Amniotic stem cell (primary cell): ENCODE results near the gene SND1.

Experiments
- DNase-seq: peaks from one replicate; lab custom pipeline; 2025; lab: John Stamatoyannopoulos, UW

The SND1 gene

DNA sequence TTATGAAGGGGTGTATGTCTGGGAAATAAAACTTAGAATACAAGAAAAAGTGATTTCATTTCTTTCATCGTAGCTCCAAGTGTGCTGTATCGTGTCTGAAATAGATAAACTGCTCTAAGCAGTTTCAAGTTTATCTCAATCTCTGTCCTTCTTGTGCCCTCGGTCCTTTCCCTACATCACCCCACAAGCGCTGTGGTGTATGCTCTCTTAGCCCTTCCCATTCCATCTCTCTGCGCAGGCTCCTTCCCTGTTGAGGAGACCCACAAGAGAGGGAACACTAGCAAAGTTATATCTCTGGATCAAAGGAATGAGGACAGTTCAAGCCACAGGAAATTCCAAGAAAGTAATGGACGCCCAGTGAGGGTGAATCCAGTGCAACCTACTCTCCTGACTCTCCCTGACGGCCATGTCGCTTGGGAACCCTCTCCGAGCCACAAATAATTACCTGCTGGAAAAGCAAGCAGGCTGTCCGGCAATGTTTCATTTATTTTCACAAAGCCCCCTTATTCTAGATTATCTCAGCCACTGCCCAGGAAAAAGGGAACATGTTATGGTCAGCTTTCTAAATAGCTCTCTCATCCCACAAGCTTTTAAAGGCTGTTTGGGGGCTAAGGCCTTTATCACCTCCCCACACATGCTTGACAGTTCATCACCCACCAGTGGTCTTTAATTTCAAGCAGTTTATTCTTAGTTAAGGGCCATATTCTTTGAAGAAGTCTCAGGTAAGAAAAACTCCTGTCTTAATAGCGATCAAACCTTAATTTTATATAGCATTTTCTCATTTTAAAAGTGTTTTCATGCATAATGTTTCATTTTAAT is 344.5 kb downstream of the SND1 start:
- no peak for DNase-seq

DNA sequence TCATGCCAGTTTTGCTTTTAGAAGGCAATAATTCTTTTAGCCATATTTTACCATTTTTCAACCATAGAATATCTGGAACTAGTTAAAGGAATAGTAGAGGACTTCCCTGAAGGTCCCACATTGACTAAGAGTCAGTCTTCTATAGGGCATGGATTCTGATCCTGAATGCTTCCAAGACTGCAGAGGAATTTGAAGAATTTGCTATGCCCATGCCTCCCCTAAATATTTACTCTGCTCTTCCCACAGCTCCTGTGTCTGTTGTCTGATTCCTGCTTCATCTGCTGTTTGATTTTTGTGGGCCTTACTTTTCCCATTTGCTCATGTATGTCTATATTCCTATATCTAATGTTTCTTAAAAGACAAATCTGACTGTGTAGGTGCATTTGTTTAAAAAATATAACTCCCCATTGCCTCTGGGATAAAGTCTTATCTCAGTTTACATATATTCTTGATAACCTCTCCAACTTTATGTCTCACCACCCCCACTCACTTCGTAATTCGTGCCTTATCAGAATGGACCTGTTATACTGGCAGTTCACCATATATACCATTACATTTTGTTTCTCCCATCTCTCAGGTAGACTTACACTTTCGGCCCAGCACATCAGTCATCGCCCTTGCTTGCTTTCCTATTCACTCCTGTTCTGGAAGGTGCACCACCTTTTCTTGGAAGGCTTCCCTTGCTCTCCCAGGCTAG is 345.4 kb downstream of the SND1 start:
- DNase-seq, result no peak

DNA sequence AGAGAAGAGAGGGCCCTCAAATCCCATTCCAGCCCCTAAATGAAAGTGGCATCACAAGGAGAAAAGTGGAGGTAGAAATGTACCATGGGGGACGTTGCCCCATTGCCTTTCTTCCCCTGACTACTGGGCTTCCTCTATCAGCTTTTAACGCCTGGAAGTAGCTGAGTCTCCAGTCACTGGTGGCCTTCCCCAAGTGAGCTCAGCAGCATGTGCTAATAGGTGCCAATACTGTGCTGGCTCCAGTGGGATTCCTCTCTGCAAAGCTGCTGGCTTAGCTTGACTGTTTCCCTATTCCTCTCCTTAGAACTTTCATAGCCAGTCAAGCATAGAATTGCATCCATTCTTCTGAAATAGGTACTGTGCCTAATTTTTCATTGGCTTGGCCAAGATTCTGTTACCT is 346.7 kb downstream of the SND1 start:
- DNase-seq, result no peak

DNA sequence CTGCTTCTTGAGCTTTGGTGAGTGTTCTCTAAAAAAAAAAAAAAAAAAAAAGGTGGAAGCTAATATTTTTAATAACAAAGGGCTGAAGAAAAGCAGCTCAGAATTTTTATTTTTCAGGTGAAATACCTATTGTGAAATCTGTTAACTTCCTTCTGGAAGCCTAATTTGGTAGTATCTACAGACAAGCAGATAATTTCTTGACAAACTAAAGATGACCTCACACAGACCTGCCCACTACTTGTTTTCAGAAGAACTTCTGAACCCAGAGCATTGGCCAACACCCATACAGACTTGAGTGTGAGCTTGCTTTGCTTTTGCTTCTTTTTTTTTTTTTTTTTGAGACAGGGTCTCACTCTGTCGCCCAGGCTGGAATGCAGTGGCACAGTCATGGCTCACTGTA is 348.1 kb downstream of the SND1 start:
- DNase-seq, result no peak

DNA sequence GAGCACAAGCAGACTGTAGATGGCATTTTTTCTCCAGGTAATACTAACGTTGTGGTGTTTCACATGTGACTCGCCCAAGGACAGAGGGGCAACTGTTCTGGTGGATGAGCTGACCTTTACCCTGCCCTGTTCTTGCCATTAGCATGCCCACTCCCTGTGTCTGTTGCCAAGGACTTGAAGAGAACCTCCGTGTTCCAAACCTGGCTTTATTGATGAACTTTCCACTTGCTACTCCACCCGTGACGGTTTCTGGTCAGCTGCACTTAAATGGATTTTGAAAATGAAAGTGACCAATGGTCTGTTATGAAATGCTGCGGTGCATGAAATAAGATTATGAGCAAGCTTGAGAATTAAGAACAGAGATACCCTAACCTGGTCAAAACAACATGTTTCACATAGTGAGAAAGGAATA is 348.9 kb downstream of the SND1 start:
- DNase-seq, result no peak

DNA sequence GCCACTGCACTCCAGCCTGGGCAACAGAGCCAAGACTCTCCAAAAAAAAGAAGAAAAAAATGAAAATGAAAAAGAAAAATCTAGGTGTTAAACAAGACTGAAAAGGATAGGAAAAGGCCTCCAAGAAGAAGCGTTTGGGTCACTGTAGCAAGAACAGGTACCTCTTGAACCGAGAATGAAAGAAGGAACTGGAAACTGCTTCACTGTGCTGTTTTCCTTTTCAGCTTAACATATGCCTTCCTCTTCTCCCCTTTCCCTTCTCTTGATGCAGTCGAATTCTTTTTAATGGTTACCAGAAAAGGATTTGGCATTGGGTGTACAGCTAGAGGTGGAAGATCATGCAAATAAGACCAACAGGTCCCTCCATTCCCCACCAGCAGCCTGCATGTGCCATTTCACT is 351.2 kb downstream of the SND1 start:
- DNase-seq, result no peak

DNA sequence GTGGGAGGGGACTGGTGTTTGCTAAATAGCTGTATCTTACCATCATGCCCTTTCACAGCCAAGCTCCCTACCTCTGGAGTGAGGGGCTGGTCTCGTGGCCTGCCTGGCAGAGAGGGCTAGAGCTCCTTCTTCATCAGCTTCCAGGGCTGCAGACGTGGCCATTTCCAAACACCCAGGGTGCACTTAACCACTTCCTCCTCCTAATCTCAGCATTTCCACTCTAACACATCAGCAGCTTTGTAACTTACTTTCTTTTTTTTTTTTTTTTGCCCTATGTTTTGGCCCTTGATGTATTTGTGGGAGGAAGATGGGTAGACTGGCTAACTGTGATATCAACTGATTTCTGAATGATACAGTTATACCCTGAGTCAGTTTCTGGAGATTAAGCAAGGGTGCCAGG is 351.8 kb downstream of the SND1 start:
- DNase-seq, result no peak

DNA sequence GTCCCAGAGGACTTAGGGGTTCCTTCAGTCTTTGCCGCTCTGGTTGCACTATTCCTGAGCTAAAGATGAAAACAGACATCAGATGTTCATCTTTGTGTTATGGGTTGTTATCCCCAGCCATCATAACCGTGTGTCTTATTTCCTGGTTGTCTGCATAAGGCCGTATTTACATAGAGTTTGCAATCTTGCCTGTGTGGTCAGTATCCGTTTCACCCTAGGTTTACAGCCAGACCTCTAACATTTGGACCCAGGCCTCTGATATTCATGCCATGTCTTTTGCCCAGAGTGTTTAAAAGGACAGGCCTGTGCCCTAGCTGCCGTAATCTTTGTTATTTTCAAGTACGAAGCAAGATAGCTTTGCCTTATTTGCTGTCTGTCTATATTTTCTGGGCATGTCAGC is 352.6 kb downstream of the SND1 start:
- no peak for DNase-seq

DNA sequence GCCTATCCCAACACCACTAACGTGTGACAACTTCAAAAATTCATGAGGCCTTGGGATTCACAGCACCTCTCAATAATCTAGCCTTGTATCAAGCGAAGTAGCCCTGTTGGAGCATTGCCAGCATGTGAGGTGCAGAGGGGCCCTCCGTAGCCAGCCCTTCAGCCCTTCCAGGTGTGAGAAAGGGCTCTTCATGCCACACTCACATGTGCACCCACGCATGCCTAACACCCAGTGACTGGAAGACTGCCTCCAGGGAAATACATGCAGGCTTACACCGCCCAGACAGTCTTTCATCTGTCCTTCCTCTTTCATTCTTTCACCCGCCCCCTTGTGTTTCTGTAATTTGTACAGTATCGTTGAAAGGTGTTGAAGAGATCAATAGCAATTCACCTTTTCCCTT is 353.1 kb downstream of the SND1 start:
- no peak for DNase-seq

DNA sequence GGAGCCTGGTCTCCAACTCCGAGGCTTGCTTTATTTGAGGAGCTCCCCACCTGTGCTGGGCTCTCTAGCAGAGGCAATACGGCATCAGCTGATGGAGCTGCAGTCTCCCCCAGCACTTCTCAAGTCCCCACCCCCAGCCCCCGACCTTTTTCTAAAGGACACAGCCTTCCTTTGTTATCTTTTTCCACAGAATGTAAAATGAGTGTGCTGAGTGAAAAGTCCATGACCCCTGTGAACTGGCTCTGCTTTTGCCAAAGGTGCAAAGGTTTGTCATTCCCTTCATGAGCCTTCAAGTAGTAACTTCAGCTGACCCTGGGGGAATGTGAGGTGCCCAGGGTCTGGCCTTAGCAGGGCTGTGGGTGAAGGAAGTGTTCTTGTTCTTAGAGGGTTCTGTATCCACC is 353.8 kb downstream of the SND1 start:
- no peak for DNase-seq

DNA sequence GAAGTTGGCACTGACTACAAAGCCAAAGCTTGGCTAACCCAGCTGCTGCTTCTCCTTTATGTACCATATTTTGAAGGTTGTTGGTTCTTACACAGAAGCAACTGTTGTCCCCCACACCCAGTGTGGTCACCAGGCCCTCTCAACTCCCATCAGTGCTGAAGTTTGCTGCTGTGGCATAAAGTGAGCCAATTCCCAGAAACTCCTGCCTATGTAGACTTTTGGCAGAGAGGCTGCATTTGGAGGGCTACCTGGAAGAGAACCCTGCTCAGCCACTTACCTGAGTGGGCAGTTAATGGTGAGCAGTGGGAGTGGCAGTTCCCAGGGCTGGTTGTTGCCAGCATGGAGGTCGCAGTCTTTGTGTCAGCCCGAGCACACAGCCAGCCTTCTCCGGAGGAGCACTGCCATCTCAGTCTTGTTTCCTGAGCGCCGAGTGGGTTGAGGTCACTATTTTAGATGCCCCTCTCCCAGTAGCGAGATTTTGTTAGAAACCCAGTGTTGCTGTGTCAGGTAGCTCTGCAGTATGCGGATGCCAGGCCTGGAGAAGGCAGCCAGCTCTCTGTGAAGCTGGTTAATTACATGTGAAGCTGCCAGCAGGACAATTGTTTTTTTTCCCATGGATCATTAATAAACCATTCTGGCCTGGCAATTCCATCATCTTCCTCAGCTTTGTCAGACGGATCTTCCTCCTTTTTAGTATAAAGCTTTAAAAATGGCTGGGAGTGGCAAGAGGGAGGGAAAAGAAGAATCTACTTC is 354.7 kb downstream of the SND1 start:
- DNase-seq, result no peak

DNA sequence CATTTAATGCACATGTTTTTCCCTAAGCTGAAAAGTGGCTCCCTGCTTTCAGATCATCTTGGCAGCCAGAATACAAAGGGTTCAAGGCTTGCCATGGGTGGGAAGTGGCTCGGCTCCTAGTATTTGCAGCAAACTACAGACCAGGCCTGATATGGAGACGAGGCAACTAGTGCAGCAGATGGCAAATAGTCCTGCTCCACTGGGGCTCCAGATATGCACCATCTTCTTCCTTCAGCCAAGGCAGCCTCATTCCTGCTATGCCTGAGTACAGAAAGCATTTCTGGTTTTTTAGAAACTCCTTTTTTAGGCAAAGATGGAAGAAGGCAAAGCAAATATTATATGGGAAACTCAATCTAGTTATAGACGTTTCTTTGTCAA is 355.3 kb downstream of the SND1 start:
- no peak for DNase-seq

DNA sequence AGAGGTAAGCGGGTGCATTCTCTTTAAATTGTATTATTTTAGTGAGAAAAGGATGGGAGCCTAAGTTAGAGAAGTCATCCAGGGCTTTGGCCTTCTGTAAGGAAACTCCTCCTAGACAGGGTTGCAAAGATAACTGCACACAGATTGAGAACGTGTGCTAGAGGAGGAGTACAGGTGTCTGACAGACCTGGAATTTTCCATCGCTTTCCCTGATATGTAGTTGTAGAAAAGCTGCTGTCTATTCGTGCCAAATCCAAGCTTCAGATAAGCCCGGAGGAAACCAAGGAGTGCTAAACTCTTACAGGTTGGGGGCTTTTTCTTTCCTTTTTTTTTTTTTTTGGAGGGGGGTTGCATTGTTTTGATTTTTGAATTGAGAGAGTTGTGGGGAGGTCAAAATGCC is 356.1 kb downstream of the SND1 start:
- DNase-seq, result no peak

DNA sequence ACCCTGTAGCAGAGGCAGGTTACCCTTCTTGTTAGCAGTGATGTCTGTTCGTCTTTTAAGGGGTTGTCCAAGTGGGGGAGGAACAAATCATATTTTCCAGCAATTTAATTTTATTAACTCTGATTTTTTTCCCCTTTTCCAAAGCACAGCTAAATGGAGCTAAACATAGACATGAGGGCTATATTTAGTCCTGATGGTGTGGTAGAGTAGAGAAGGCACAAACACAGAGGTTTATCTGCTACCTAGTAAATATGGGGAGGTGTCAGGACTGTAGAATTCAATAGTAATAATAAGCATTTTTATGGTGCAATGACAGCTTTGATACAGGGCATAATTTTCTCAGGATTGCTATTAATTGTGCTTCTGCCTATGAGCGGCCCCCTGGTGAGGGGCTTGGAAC is 356.8 kb downstream of the SND1 start:
- DNase-seq, result no peak

DNA sequence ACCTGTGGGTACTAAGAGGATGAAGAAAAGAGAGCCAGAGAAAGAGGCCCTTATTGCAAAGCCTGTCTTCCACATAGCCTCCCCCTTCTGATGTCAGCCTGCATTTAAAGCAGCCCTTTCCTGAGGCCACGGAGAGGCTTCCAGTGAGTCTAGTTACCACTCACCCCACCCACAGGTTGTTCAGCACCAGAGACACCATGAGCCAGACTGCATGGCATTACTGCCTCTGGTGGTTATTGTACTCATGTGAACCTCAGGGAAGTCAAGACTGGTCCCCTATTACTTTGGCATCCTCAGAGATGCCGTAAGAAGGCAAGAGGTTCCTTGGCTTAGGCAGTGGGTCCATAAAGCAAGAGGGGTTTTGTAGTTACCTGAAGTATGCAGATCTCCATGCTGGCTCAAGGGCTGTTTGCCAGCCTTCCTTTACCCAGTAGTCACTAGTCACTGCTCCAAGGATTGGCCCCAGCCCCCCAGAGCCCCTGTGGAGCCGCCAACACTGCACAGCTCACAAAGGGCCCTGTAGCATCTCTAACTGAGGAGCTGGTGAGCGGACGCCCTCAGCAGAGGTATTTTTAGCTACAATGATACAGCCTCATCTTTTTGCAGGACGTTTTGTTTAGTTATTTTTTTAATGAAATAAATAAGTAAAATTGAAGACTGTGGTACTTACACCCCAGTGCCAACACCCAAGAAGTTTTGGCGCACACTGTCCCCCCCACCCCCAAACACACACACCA is 358.6 kb downstream of the SND1 start:
- no peak for DNase-seq

DNA sequence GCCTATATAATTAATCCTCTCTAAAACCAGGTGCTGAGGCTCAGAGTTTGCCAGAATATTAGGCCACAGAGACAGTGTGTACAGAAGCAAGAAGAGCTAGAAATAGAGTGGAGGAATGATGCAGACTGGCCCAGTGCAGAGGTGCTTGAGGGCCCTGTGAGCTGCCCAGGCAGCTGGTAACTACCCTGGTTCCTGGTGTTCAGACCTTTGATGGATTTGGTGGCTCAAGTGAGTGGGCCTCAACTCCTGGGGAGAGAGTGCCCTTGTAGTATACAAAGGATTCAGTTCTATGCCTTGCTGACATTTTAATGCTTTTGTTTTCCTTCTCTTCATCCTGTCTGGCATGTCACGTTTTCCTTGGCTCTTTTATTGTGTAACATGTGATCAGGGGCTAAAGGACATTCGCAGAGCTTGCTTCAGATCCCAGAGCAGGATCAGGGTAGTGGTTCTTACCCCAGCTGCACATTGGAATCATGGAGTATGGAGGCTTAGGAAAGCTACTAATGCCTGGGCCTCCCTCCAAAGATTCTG is 359.2 kb downstream of the SND1 start:
- DNase-seq, result no peak

DNA sequence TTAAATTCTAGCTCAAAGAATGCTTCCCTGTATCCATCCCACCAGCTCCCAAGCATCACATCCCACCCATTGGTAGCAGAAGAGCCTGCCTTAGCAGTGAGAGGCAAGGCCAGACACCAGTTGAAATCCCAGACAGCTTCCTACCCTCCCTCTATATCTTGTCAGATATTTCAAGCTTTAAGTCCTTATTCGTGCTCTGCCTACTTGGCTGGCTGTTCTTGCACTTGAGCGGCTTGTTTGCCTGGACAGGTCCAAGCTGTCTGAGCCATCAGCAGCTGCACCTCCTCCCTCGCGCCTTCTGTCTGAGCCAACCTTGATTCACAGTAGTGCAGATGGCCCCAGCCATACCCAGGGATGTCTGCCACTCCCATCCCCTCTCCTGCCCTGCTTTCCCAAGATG is 362.8 kb downstream of the SND1 start:
- DNase-seq, result no peak

DNA sequence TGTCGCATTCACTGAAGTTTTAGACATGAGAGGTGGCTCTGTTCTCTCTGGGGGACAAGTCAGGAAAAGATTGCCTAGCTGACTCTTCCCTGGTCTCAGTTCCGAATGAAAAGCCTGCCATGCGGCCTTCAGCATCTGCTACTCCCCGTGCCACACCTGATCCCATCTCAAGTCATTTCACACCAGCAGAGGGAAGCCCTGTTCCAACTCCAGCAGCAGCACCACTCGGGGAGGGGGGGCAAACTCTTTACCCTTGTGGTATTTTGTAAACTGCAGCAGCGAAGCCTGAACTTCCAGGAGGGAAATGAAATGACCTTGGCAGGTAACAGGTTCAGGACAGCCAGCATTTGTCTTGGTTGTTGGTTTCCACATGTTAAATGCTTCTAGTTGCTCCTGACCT is 365.5 kb downstream of the SND1 start:
- no peak for DNase-seq

DNA sequence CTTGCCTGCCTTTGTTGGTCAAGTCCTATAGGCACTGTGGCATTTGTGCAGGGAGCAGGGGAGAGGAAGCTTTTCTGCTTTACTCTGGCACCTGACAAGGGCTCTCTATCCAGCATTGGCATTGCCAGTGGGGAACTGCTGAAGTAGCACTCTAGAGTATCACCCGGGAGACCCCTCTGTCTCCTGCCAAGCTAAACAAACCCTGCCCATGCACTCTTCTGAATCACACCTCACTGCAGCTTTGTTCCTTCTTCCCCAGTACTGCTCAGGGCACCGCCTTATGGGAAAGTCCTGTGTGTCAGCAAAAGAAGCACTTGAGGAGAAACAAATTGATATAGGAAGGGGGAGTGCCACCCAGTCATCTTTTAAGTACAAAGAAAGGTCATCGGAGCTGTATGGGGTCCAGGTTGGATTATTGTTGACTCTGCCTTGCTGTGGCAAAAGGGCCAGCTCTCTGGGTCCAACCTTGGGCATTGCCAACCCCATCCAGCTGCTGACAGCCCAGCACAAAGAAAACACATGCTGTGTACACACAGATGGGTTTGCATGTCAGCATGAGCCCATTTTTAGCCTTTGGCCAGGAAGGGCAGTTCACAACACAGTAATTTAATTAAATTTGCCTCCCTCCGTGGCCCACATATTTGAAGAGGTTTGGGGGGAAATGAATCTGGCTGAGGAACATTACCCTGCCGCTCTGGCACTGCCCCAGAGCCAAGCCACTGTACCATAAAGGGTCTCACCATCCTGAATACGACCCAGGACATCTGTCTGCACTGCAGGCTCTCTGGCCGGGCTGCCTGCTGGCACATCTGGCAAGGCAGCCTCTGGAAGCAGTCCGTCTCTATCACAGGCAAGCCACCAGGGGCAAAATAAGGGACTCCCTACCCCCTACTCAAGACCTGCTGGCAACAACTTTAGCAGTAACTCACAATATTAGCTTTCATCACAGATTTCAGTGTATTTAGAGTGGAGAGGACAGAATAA is 366.2 kb downstream of the SND1 start:
- DNase-seq, result no peak

DNA sequence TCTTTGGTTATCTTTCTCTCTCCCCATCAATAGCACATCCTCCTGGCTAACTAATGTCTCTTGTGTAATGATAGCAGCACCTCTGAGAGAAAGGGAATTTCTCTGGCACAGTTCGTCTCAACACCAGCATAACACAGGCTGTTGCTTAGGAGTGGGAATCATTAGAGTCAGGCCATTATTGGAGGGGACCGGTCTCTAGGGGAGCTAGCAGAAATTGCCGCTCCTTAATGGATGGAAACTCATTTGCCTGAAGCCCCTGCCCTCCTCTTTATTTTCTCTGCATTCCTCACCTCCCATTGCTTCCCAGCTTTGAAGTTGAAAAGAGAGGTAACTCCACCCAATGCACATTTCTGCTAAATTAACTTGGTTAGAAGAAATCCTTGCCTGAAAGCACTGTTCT is 367.3 kb downstream of the SND1 start:
- DNase-seq, result no peak

DNA sequence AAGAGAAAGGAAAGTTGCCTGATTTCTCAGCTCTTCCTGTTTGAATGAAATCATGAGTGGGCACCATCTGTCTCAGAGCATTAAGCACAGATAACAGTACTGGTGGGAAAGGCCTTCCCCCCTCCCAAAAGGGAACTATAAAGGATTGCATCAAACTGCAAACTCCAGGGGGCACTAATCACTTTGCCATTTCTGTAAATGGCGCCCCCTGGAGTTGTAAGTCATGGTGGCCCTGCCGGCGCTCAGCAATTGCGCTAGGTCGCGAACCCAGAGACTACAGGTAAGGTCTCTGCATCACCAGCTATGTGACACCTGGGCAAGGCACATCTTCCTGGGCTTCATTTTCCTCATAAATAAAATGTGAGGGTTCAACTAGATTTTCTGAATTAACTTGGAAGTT is 368.2 kb downstream of the SND1 start:
- DNase-seq, result no peak
